Activated CD8-positive, alpha-beta memory T cell treated with anti-CD3 and anti-CD28 coated beads, Interleukin-2, amount 50 U/mL, for 1 hour (primary cell): Measurements from ENCODE around the gene ADAMTS2.

Source experiments
- DNase-seq: peaks from one replicate; pipeline ENCODE4 v3.0.0-alpha.2; 2020; ENCODE audit errors: extremely low read depth

The ADAMTS2 gene

DNA sequence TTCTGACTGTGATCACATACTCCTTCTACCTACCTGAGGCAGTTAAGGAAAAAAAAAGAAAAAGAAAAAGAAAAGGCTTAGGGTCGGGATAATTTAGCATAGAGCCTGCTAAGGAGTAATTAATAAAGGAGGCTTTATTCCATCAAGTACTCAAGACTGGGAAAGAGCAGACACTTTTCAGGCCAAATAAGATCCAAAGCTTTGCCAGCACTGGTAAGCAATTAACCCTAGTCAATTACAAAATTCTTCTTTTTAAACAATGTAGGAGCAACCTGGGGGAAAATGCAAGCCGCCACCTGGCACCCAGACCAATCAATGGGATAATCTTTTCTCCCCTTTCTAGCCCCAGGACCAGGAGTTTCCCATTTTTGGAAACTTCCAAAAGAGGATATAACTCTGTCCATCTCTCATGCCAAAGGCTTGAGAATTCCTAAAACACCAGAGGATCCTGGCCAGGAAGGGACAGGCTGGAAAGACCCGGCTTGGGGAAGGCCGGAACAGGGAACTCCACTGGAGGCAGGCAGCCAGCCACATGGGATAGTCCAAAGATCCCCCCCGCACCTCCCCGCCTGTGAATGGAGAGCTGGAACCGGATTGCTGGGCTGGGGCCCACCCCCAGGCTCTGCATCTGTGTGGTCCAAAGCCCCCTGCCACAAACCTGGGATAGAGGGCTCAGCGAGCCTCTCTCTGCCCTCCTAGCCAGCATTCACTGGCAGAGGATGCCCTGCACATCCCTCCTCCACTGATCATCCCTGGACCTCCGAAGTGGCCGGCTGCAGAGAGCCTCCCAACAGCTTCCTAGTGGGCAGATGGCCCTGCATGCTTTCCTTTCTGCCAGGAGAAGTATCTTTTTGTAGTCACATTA, 167.3 kb downstream of the ADAMTS2 start:
- no peak for DNase-seq

DNA sequence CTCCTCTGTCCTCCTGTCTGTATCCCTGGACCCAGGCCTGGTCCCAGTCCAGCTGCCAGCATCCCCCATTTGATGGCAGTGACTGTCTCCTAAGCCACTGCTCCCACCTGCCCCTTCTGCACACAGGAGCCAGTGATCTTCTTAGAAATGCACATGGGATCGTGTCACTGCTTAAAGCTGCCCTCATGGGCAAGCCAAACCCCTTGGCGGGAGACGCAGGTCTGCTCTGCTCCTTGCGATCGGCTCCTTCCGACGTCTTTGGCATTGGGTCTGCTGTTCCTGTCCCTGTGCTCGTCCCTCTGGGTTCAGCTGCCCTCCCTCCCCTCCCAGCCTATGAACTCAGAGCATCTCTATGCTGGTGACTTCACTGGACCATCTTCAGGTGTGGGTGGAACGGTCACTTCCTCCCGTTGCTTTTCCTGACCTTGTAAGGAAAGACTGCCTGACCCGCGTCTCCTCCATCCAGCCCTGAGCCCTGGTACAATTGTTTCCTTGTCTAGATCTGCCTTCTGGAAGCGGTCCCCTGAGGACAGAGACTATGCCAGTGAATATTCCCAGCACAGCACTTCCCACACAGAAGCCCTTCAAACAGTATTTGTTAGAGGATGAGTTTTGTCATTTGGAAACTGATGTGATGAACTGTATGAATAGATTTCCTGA, 168.6 kb downstream of the ADAMTS2 start:
- DNase-seq: no peak

DNA sequence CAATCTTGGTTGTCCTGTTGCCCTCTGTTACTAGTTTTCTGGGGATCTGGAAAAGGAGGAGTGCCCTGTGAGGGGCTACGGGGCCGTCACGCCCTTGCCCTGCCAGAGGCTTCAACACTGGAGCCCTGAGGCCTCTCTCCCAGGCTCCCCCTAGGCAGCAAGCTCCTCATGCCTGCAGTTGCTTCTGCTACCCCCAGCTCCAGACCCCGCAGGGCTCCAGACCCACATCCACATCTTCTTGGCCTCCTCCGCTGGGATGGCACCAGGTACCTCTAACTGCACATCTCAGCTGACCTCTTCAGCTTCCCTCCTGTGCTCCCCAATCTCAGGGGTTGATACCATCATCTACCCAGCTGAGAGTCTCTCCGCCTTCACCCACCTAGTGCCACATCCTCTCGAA, 169.1 kb downstream of the ADAMTS2 start:
- no peak for DNase-seq

DNA sequence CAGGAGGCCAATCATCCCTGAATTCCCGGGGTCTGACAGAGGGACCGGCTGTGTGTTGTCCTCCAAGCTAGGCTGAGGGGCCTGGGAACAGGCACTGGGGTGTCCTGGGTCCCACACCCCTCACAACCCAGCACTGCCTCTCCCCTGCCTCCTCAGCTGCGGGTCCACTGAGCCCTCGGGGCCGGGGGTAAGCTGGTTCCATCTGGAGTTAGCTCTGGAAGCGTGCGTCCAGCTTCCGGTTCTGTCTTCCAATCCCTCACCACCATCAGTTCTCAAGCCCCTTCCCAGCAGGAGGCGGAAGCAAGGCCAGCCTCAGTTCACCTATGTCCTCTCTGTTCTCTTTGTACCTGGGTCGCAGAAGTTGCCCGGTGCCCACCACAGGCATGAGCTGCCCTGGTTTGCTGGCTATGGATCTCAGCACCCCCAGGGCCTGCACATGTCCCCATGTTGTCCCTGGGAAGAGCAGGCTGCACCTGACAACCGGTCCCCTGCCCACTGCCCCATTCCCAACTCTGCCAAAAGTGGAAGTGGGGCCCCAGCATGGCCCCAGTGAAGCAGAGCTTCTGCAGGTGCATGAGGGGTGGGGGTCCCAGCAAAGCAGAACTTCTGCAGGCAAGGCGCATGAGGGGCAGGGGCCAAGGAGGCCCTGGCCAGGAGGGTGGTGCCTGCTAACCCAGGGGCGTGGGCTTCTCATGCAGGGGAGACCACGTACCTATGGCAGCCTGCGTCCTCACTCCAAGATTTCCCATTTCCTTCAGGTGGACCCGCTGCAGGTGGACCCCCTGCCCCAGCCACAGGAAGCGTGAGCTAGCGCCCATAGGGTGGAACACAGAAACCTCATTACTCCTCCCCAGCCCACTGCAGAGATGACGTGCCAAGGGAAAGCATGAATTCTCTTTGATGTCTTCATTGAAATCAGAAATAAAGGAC, 173.2 kb downstream of the ADAMTS2 start:
- DNase-seq: no peak

DNA sequence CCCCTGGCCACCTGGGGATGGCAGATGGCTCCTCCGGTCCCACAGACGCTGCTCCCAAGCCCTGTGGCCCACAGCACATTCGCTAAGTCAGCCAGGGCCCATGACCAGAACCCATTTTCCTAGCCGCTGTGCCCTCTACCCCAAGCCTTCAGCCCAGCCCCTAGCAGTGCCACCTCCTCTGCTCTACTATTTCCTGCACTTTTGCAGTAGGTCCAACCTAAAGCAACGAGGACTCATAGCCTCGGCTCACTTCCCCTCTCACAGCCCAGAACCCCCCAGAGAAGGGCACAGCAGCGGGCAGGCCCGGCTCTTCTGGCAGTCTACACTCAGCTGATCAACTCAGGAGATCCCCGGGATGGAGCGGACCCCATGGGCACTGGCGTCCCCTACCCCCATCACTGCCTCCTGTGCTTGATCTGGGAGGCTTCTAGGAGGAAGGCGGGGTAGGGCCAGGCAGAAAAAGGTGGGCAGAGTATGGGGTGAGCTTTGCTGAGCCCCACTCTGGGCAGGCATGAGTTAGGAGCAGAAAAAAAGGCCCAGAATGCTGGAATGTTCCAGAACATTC, 173.9 kb downstream of the ADAMTS2 start:
- DNase-seq: no peak

DNA sequence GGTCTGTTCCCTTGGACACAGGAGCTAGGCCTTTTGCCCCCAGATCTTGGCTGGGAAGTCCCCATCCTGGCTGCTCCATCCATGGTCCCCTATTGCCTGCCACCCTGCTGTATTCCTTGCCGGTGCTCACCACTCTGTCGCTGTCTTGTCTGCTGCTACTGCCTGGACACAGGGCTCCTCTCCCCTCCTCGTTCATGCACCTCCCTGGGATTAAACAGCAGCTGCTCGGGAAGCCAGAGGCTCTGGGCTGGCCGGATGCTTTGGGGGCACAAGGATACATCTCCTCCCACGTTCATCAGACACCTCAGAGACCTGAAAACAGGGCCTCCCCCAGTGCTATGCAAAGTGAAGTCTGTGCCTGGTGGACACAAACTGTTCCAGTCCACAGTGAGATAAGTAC, 174.7 kb downstream of the ADAMTS2 start:
- DNase-seq: no peak

DNA sequence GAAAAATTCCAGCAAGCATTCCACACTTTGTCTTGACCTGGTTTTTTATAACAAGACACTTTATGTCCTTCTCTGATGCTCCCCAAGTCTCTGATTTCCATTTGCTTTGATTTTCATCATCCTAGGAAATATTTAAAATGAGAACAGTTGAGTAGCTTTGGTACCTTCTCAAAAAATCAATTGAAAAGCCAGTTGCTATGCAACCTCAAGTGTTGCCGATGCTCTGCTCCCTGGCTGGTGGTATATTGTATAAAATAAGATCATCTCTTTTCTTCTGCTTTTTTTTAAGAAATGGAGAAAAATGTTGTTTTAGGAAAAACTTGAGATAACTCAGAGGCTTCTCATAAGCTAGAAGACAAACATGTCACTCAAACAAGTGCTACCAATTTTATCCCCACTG, 175.4 kb downstream of the ADAMTS2 start:
- DNase-seq: no peak

DNA sequence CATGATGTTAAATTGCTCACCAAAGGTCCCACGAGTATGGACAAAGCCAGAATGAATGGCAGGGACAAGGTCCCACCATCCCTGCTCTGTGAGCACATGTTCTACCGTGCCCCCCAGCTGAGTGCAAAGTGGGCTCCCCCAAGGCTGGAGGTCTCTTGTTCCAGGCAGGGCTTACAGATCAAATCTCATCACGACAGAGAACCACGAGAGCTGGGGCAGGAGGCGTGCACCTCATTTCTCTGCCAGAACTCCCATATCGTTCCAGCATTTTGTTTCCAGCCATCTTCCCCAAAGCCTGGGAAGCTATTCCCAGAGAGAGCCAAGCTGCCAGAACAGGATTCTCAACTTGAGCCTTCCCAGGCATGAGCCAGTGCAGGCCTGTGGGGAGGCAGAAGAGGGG, 176.6 kb downstream of the ADAMTS2 start:
- no peak for DNase-seq

DNA sequence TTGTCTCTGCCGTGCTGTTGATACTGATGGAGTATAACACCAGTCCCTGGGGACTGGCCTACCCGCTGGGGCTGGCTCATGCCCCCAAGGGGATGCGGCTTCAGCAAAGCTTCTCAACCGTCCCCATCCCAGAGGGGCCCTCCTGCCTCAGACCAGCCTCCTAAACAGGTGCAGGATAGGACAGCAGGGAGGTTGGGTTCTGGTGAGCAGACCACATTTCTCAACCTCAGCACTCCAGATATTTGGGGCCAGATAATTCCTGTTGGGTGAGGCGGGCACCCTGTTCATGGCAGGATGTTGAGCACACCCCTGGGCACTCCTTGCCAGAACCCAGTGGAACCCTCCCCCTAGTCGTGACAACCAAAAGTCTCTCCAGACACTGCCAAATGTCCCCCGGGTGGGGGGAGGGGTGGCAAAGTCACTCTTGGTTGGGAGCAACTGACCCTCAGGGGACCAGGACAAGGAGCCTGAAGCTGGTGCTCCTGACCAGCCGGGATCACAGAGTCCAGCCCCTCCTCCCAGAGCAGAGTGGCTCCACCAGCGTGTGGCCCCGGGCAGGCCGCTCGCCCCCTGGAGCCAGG, 177.3 kb downstream of the ADAMTS2 start:
- no peak for DNase-seq

DNA sequence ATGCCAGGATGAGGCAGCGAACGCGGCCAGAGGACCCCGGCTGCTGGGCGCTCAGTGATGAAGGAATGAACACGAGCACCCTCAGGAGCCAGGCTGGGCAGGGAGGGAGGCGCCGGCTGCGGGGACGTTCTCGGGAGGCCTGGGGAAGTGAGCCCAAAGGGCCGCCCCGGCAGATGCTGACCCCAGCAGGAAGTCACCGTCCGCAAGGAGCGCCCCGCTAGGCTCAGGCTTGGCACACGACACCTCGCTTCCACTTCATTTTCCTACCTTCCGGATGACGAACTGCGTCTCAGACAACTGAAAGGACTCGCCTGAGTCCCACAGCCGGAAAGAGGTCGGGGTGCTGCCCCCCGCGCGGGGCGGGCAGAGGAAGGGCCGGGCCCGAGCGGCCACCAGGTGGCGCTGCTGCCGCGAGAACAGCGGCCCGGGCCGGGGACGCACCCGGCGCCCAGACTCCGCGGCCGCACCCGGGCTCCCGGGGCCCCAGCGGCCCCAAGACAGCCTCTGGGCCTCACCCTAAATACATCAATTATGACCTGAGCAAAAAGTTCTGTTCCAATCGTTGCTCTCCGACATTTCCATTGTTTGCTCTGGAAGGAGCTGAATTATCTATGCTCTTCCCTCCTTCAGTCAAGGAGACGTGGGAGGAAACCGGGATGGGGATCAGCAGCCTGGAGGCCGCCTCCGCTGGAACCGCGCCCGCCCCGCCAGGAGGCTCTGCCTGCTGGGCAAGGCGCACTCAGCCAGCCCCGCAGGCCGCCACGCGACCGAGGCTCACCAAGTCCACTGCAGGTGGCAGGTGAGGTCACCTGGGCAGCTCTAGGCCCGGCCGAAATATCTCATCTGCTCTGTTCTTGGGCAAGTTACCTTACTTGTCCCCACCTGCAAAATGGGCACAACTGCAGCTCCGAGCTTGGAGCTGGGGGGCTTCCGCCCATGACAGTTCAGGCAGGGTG, 178.1 kb downstream of the ADAMTS2 start:
- DNase-seq: peak; percentile 5

DNA sequence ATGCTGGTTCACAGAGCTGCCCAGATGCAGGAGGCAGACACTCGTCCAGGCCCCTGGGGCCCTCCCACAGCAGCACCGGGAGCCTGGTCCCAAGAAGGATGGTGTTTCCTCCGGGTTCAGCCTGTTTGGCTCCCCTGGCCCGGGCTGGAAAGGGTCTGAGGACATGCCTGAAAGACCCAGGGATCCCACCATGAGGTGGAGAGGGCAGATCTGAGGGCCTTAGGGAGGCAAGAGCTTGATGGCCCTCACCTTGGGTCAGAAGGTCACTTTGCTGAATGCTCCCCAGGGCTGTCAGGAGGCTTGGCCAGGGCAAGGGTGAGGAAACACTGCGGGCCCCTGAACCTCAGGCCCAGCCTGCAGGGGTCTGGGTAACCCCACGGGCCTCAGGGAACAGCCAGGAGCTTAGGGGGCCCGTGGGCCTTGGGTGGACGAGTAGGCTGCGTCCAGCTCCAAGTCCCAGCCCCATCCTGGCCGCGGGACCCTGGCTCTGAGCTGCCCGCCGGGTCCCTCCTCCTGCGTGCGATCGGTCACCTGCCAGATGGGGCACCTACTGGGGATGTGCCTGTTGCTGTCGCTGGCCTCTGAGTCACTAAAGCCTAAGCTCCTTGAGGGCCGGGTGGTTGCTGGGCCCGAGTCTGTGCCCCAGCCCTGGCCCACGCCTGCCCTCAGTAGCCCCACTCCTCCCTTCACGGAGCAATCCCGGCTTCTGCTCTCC, 178.9 kb downstream of the ADAMTS2 start:
- no peak for DNase-seq

DNA sequence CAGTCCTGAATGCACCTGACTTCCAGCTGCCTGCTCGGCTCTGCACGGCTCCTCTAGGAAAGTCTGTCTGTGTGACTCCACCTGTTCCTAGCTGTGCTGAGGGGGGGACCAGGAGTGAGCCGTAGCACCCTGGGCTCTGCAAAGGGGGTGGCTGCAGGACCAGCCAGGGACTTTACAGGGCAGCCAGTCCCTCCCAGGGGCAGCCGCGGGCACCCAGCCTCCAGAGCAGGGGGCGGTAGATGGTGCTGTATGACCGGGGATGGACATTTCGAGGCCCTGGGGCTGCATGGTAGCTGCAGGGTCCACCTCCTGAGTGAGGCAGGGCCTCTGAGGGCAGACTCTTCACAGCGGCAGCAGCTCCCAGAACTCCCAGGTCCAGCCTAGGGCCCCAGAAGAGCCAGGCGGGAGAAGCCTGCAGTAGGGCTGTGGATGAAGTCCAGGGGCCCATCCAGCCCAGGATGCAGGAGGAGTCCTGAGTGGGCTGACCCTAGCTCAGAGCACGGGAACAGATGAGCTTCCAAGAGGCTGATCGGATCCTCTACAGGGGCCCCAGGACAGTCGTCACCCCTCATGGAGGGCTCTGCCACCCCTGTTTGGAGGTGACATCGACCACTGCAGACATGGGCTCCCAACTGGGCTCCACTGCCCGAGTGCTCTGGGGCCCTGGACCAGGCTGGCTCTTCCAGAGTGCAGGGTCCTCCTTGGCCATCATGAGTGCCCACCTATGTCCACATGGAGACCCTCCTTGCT, 179.7 kb downstream of the ADAMTS2 start:
- DNase-seq: no peak

DNA sequence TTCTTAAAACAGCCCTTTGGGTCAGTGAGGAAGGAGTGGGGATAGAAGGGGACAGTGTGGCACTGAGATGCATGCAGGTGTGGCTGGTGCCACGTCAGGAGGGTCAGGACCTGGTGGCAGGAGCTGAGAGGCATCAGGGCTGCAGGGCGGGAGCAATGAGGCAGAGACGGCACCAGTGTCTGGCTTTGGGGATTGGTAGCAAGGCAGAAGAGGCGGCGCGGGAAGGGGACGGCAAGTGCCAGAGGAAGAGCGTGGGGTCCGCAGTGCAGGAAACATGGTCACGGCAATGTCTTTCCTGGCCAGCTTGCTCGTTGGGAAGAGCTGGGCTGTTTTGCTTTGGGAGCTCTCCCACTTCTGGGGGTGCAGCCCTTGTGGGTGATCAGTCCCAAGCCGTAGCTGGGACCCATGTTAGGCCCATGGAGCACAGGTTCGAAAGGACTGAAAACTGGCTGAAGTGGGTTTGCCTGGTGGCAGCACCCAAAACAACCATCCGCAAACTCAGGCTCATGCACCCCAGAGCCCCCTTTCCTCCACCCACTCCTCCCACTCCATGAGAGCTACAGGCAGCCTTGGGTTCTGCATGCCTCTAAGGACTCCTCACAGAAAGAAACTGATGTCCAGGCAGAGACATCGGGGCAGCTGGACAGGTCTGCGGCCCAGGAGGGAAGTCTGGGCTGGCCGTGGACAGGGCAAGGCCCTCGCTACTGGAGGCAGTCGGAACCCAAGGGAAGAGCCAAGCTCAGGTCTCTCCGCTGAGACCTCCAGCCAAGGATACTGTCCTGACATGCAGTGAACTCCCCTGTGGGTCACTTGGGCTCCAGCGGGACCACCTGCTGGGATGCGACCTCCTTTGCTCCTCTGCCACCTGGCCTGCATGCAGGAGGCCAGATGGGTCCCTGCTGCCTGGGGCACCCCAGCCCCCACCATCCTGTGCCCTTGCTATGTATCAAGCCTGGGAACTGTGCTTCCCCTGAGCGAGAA, 180.6 kb downstream of the ADAMTS2 start:
- DNase-seq: no peak

DNA sequence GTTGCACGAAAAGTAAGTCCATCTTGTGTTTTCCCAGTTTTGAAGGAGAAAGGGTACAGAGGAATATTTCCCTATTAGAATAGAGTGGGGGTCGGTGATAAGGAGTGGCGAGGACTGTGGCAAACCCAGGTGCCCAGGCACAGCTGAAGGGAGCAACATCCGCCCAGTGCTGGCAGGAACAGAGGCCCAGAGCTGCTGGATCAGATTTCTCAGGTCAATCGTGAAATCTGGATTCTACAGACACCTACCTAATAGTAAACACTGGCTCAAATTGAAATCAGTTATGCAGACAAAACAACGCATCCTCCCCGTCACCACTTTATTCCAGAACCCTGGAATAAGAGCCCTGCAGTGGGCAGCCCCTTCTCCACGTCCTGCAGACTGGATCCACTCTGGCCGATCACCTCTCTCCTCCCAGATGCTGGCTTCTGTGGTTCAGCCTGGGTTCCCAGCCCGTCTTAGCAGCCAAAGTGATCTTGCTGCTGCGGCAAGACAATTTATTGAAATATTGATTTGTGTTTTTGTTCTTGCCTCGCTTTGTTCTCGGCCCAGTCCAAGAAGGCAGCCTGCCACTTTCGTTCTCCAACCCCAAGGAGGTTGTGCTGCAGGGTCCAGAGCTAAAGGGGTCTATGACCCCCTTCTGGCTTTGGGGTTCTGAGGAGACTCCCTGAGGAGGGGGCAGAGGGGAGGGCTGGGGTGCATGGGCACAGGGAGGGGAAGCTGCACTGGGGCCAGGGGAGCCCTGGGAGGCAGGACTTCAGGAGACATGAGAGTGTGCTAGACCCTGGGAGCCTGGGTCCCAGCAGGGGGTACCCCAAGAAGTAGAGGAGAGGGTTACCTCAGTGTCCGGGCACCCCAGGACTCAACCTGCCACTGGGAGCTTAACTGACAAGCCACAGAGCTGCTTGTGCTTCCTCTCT, 181.8 kb downstream of the ADAMTS2 start:
- DNase-seq: no peak

DNA sequence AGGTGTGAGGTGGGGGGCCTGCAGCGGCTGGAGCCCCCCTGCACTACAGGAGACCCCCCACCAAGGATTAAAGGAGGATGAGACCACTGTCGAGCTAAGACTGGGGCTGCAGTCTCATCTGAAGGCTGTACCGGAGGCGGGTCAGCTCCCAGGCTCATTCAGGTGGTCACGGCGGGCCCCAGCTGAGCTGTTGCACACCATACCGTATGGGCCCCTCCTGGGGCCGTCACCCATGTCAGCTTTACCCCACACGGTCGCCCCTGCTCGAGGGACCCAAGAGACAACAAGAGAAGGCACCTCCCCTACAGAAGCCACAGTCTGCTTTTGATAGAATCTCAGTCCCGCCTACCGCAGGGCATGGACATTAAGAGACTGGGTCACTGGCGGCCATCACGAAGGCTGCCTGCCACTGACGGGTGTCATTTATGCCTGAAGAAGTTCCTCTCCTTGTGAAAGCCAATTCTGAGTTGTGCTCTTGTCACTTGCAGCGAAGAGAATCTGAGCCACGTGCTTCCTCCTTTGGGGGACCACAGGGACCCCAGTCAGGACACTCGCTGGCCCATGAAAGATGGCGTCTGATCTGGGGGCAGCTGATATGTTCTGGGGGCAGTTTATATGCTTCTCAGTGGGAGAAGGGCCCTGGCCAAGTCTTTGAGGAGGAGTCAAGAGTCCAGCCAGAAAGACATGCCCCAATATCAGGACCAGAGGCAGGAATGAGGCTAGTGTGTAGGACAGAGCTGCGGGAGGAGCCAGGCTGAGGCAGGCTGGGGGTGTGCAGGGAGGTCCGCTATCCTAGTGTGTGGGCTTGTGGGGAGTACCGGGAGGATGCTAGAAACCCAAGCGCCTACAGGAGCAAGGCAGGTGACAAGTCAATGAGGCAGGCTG, 182.7 kb downstream of the ADAMTS2 start:
- DNase-seq: no peak

DNA sequence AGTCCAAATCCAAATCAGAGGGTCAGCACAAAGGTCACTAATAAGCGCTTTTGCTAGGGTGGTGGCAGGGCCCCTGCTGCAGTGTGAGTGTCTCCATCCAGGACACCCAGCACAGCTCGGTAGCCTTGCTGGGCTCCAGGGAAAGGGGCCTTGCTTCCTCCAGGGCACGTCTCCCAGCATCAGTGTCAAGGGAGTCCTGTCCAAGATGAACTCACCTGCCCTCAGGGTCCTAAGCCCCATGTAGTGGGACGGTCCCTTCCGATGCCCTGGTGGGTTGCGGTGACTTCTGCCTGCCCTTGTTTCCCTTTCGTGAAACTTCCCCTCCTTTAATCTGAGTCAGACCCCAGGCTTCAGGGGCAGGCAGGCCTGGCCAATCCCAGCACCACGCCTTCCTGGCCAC, 183.4 kb downstream of the ADAMTS2 start:
- no peak for DNase-seq
